Measurements from ENCODE around the gene CCDC187.

CCDC187 gene

GRCh38 chr9:136218673-136219072 is 85.2 kb downstream of the CCDC187 start:
- no peak for TF ChIP-seq ZNF274 (IDR thresholded peaks at IDR 0.05; ENCODE audit: low read depth, low read length)

GRCh38 chr9:136218271-136218670 is 85.6 kb downstream of the CCDC187 start:
- TF ChIP-seq ZNF274 (IDR thresholded peaks at IDR 0.05; ENCODE audit: low read depth, low read length), result no peak
- no peak overlapping the region for H3K4me3 ChIP-seq (ENCODE audit: low read length)

More at GRCh38 chr9:136218673-136219072, 85.2 kb downstream of the CCDC187 start:
- no peak overlapping the region for H3K4me3 ChIP-seq (ENCODE audit: low read length)

DNA sequence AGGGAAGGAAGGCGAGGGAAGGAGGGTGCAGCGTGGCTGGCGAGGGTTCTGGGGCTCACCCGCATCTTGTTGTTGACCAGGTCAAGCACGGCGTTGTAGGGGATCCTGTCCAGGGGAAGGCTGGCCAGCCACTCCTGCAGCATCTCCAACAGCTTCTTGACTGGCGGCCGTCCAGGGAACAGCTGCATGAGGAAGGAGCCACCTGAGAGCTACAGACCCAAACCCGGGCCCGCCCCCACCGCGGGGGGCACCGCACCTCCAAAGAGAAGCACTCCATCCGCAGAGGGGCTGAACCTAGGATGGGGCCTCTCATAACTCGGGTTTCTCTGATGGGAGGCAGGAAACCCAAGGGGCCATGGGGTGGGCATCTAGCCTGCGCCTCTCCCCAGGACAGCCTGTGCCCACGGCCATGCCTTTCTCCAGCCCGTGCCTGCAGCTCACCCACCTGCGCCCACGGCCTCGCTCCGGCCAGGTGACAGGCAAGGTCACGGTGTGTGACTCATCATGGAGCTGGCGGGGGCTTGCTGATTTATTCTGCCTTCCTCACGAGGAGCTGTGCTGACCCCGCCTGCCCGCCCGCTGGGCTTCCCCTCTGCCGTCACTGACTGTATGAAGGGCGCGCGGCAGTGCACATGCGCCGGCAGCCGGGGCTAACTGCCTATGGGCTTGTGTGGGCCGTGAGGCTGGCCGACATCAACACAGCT is 87.2 kb downstream of the CCDC187 start:
- TF ChIP-seq ZNF274 (IDR thresholded peaks at IDR 0.05; ENCODE audit: low read depth, low read length), result no peak
- H3K4me3 ChIP-seq (ENCODE audit: low read length), result no peak overlapping the region

DNA sequence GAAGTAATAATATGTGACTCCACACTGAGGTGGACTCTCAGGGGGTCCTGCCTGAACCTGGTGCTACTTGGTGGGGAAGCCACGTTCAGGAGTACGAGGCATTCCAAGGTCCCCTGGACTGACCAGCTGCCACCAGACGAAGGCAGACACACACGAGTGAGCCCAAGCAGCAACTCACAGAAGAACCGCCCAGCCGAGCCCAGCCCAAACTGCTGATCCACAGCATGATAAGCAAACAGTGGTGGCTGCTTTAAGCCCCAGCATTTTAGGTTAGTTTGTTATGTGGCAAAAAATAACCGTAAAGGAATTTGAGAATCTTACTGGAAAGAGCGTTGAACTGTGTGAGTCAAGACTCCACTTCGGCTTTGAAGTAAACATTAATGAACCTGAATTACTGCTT is 90.2 kb downstream of the CCDC187 start:
- H3K4me3 ChIP-seq (ENCODE audit: low read length), result no peak overlapping the region
- no peak for TF ChIP-seq ZNF274 (IDR thresholded peaks at IDR 0.05; ENCODE audit: low read depth, low read length)

- TF ChIP-seq ZNF274 (IDR thresholded peaks at IDR 0.05; ENCODE audit: low read depth, low read length), result no peak
- H3K4me3 ChIP-seq (ENCODE audit: low read length), result no peak overlapping the region
Measured at GRCh38 chr9:136212345-136212950, 91.4 kb downstream of the CCDC187 start.

GRCh38 chr9:136211441-136212344 is 92.2 kb downstream of the CCDC187 start:
- no peak for TF ChIP-seq ZNF274 (IDR thresholded peaks at IDR 0.05; ENCODE audit: low read depth, low read length)
- no peak overlapping the region for H3K4me3 ChIP-seq (ENCODE audit: low read length)

GRCh38 chr9:136211006-136211405 is 92.9 kb downstream of the CCDC187 start:
- H3K4me3 ChIP-seq (ENCODE audit: low read length), result no peak overlapping the region
- TF ChIP-seq ZNF274 (IDR thresholded peaks at IDR 0.05; ENCODE audit: low read depth, low read length), result no peak

- no peak for TF ChIP-seq ZNF274 (IDR thresholded peaks at IDR 0.05; ENCODE audit: low read depth, low read length)
- H3K4me3 ChIP-seq (ENCODE audit: low read length), result no peak overlapping the region
Measured at GRCh38 chr9:136210276-136210675, 93.6 kb downstream of the CCDC187 start.

DNA sequence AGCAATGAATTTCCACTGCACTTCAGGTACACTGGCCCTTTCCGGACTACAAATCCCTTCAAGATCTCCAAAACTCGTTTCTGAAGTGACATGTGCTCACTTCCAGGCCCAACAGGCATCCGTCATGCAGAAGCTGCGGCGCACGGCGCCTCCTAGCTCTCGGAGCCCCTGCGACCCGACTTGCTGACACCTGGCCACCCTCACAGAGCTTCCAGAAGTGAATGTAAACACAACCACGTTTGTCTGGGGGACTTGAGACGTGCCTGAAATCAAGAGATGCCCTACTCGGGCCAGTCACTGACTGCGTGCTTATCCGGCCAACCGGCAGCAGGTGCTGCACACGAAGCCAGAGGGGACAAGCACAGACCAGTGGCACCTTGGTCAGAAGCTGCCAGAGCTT is 94.1 kb downstream of the CCDC187 start:
- no peak for TF ChIP-seq ZNF274 (IDR thresholded peaks at IDR 0.05; ENCODE audit: low read depth, low read length)
- H3K4me3 ChIP-seq (ENCODE audit: low read length), result no peak overlapping the region

DNA sequence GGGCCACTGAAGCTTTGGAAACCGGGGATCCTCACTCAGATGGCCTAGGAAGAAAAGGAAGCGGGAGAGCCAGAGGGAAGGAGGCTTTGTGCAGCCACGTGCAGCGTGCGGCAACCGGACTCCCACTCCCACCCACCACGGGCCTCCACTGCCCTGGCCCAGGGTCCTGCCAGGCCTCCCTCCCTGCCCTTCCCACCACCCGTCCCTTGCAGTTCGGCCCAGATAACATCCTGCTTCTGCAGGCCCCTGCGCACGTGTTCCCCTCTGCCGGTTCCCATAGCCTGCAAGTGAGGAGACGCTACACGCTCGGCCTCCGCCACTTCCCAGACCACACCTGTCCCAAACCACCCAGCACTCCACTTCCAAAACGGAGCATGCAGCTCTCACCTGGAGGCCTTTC is 94.7 kb downstream of the CCDC187 start:
- TF ChIP-seq ZNF274 (IDR thresholded peaks at IDR 0.05; ENCODE audit: low read depth, low read length), result no peak
- no peak overlapping the region for H3K4me3 ChIP-seq (ENCODE audit: low read length)

DNA sequence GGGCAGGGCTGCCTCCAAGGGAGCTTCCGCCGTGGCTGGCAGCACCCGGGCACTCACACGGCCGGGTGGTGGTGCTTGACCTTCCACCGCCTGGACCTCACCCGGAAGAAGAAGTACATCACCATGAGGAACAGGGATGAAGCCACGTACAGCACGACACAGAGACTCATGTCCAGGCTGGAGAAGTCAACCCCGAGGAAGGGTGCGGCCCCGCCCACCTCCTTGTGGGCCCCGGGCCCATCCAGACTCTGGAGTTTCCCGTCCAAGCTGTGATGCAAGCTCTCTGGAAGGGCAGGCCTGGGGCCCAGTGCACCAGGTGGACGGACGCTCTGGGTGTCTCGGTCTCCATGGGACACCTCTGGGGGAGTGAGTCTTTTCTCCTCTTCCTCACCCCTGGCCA is 95.2 kb downstream of the CCDC187 start:
- TF ChIP-seq ZNF274 (IDR thresholded peaks at IDR 0.05; ENCODE audit: low read depth, low read length), result no peak
- no peak overlapping the region for H3K4me3 ChIP-seq (ENCODE audit: low read length)

DNA sequence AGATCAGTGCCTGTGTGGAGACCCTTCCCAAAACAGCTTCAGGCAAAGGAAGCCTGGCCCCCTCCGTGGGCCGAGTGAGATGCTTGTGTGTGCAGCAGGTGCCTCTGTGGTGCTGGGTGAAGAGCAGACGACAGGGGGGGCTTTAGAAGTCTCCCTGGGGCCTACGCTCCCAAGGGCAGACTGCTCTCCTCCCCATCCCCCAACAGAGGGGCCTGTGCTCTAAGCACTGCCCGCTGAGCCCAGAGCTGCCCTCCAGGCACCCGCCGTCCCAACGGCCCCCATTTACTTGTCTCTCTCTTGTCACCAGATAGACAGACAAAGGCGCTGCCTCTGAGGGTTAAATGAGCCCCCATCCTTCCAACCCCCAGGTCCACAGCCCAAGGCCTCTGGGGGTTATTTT is 96.3 kb downstream of the CCDC187 start:
- no peak overlapping the region for H3K4me3 ChIP-seq (ENCODE audit: low read length)
- TF ChIP-seq ZNF274 (IDR thresholded peaks at IDR 0.05; ENCODE audit: low read depth, low read length), result no peak

GRCh38 chr9:136206602-136207275 is 97.2 kb downstream of the CCDC187 start:
- no peak for TF ChIP-seq ZNF274 (IDR thresholded peaks at IDR 0.05; ENCODE audit: low read depth, low read length)
- H3K4me3 ChIP-seq (ENCODE audit: low read length), result no peak overlapping the region

- H3K4me3 ChIP-seq (ENCODE audit: low read length), result no peak overlapping the region
- TF ChIP-seq ZNF274 (IDR thresholded peaks at IDR 0.05; ENCODE audit: low read depth, low read length), result no peak
Measured at GRCh38 chr9:136205707-136205992, 98.2 kb downstream of the CCDC187 start.
